ENCODE data around the gene RBKS.

- no peak for TF ChIP-seq CTCF (conservative IDR thresholded peaks at IDR 0.05 in 1 of 2, IDR thresholded peaks at IDR 0.05 in 1 of 2; ENCODE audit: extremely low read depth in 1 of 2, insufficient read depth in 1 of 2, low read depth in 1 of 2, low read length in 2 of 2)
- no peak for TF ChIP-seq EZH2 (IDR thresholded peaks at IDR 0.05; ENCODE audit: borderline replicate concordance, low read length)
These were observed 135.4 kb downstream of the RBKS start for GRCh38 chr2:27754831-27755230.

All from mammary epithelial cell (primary cell).